GM12875 (cell line): ENCODE measurements around the gene SLC9A8.

Experiments used
- H3K4me3 ChIP-seq: one replicate; pipeline ENCODE4 v1.5.1; 2011; ENCODE audit warnings: low read depth, low read length, control low read depth
- CTCF ChIP-seq: IDR thresholded peaks from 2 replicates; pipeline ENCODE4 v1.5.1; 2011; ENCODE audit warnings: low read depth, mild to moderate bottlenecking, control low read depth, inconsistent platforms, low read length, moderate library complexity, borderline replicate concordance; ENCODE audit not compliant: insufficient read depth

SLC9A8 gene

GRCh38 chr20:49812507-49813304 lies at the start of gene SLC9A8:
Gene SLC9A8, plus strand, starts transcription at chr20:49812828. Its CDS starts 95 bp downstream, at chr20:49812923.
- peak within 1 kb of the TSS; percentile 72 for H3K4me3 ChIP-seq
- peak; percentile 65 for TF ChIP-seq CTCF

GRCh38 chr20:49762940-49763766 lies 49.5 kb upstream of the SLC9A8 start:
- H3K4me3 ChIP-seq = no peak overlapping the region
- TF ChIP-seq CTCF = no peak

GRCh38 chr20:49765413-49765736 lies 47.3 kb upstream of the SLC9A8 start:
- H3K4me3 ChIP-seq = no peak overlapping the region
- no peak for TF ChIP-seq CTCF

- no peak overlapping the region for H3K4me3 ChIP-seq
- no peak for TF ChIP-seq CTCF
Observed at GRCh38 chr20:49765846-49766541, 46.6 kb upstream of the SLC9A8 start.

- H3K4me3 ChIP-seq = no peak overlapping the region
- TF ChIP-seq CTCF = no peak
Observed at GRCh38 chr20:49766979-49767521, 45.6 kb upstream of the SLC9A8 start.

- no peak overlapping the region for H3K4me3 ChIP-seq
Observed at GRCh38 chr20:49768204-49769047, 44.2 kb upstream of the SLC9A8 start.

More at GRCh38 chr20:49768204-49769047, 44.2 kb upstream of the SLC9A8 start:
- TF ChIP-seq CTCF = no peak
